AG09319 (cell line): ENCODE results near the gene ERVW-1.

Experiments used
- DNase-seq: peaks from one replicate; pipeline ENCODE4 v3.0.0-alpha.2; 2010; ENCODE audit warnings: low read depth; ENCODE audit errors: extremely low read depth
- CTCF ChIP-seq: IDR thresholded peaks from 2 replicates; pipeline ENCODE4 v1.5.1; 2011; ENCODE audit warnings: low read depth, mild to moderate bottlenecking, inconsistent platforms, low read length, moderate library complexity

Gene ERVW-1

GRCh38 chr7:92504563-92504962, 26.8 kb upstream of the ERVW-1 start:
- no peak for TF ChIP-seq CTCF
- no peak for DNase-seq

- TF ChIP-seq CTCF: no peak
- DNase-seq: no peak
Measured at GRCh38 chr7:92503767-92504166, 26.0 kb upstream of the ERVW-1 start.

- no peak for TF ChIP-seq CTCF
- no peak for DNase-seq
Measured at GRCh38 chr7:92498557-92498956, 20.8 kb upstream of the ERVW-1 start.

GRCh38 chr7:92496876-92497275, 19.1 kb upstream of the ERVW-1 start:
- TF ChIP-seq CTCF: no peak
- DNase-seq: no peak

- TF ChIP-seq CTCF: no peak
- DNase-seq: no peak
Measured at GRCh38 chr7:92489634-92490033, 11.9 kb upstream of the ERVW-1 start.

GRCh38 chr7:92487804-92488203, 10.1 kb upstream of the ERVW-1 start:
- no peak for TF ChIP-seq CTCF
- no peak for DNase-seq

GRCh38 chr7:92485974-92486373, 8.2 kb upstream of the ERVW-1 start:
- no peak for DNase-seq
- no peak for TF ChIP-seq CTCF
